Renal cortex interstitium (tissue), 15 donors: ENCODE measurements around the gene OR5AR1. TPM values are rescaled to one million over a fixed set of nuclear protein-coding genes. Genes with fewer than 3 reads are reported as not detected.
"Not testable (repeated sequence)": the region's sequence is repeated elsewhere in the genome, so short reads cannot be mapped to it uniquely, and the experiment has no call there.

Experiments
- DNase-seq, 11 donors: peaks; one replicate each; pipeline ENCODE4 v3.0.0-alpha.2; 2013; ENCODE audit warnings: low read depth in 9 of 11, low spot score in 4 of 11; ENCODE audit errors: extremely low read depth in 1 of 11
- long read RNA-seq, 16 experiments: transcript quantifications; one replicate each; lab custom pipeline, GENCODE V29; 2026
- polyA plus RNA-seq, 3 donors: library from polyadenylated mRNA; unstranded; fragments of 120-200 nt; gene quantifications; one replicate each; pipeline ENCODE4 v1.2.1, GENCODE V29; 2013; ENCODE audit not compliant: insufficient read length in 3 of 3

The OR5AR1 gene
- not detected for polyA plus RNA-seq
- long read RNA-seq, donor 1 = 0 reads
- long read RNA-seq, donor 2 = 0 reads
- long read RNA-seq, donor 3 = 0 reads
- long read RNA-seq, donor 4 = 0 reads
- long read RNA-seq, donor 5 = 0 reads
- long read RNA-seq, donor 6 = 0 reads
- long read RNA-seq, donor 7 = 0 reads
- long read RNA-seq, donor 8 = 0 reads
- long read RNA-seq, donor 9 = 0 reads
- long read RNA-seq, donor 10 = 0 reads
- long read RNA-seq, donor 11 = 0 reads
- long read RNA-seq, donor 12 = 0 reads
- long read RNA-seq, donor 13 = 0 reads
- long read RNA-seq, donor 14 = 0 reads
- long read RNA-seq, donor 15 = 0 reads
- long read RNA-seq, donor 16 = 0 reads

GRCh38 chr11:56663386-56663785, at the start of gene OR5AR1:
Gene OR5AR1 (plus strand): TSS chr11:56663686. CDS start chr11:56663686, 0 bp downstream.
- no peak for DNase-seq

- DNase-seq = peak in 5 of 11 donors; percentile 4 to 17 (median 11)
These were observed 38.8 kb upstream of the OR5AR1 start for GRCh38 chr11:56624661-56625110.

DNA sequence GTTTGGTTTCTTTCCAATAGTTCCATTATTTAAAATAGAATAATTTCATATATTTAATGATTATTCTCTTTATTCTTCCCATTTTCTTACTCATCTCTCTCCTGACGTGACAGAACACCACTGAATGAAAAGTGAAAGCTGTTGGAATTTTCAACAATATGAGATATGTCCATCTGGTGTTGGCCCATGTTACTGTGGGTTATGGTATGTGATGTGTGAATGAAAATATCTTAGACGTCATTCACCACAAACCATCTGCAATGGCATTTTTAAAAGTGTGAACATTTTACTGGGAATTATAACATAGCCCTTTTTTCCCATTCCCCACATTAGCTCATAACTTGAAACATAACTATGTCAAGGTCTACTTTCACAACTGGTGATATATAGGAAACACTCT, 37.5 kb upstream of the OR5AR1 start:
- no peak for DNase-seq

DNA sequence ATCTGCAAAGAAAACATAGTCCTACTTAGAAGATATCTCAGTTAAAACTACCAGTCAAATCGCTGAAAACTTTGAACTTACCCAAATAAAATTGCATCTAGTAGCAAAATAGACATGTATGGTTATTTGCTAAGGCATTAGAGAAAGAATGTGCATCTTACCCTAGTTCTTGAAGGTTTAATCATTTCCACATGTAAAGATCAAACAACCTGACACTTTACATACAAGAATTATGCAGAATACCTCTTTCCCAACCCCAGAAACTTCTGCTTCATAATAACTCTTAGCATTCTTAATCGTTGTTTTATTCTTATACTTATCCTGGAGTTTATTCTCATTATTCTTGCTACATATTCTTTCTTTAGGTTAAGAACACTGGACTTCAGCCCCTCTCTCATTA, 31.2 kb upstream of the OR5AR1 start:
- DNase-seq = no peak

DNA sequence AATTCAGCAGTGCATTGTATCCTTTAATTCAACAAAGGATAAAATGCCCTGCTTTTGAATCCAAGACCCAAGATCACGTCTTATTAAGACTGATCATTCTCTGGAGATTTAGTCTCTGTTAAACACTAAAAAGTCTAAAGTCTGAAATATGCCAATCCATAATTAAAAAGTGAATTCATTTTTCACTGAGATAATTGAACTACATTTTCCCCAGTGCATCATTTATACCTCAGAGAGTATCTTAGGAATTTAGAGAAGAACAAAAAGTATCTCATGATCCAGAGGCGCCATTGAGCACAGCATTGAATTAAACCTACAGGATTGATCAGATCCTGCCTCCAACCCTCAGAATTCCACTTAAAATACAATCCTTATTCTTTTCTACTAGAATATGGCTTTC, 26.6 kb upstream of the OR5AR1 start:
- DNase-seq = no peak

DNA sequence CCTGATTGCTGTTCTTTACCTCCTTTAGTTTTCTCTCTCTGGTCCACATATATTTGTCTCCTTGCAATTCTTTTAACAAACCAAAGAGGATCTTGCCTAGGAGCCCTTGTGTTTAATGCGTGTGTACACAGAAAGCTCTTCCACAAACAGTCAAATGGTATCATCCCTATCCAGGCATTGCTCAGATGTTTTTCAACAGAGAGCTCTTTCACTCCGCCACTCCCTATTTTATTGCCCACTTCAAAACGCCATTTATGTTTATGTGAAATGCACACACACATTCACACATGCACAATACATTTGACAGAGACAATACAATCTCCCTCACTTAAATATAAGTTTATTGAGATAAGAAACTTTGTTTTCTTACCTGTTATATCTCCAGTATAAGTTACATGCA, 26.0 kb upstream of the OR5AR1 start:
- DNase-seq = no peak

DNA sequence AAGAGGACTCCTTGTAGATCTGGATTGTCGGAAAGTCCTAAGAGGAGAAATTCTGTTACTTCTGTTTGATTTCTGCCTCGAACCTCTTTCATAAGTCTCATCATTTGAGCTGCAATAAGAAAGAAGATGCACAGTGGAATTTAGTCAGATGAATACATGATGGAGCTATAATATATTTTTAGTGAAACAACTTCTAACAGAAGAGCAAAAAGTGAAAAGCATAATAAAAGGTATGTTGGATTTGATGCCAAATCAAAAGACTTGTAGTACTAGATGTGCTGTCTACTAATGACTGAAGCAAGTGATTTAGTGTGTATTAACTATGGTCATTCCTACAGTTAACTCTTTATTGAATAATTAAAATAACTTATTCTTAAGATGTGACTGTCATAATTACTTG, 21.1 kb upstream of the OR5AR1 start, which contains the start of gene OR5AP2:
OR5AP2 (minus strand) TSS at position 101 of the 400 bp plus-strand sequence; CDS start at position 101, 0 bp downstream.
- DNase-seq = no peak

GRCh38 chr11:56659755-56660154, 3.7 kb upstream of the OR5AR1 start:
- DNase-seq = no peak

- DNase-seq = no peak
These were observed 7.5 kb downstream of the OR5AR1 start for GRCh38 chr11:56670984-56671383.

- DNase-seq = no peak
These were observed 25.1 kb downstream of the OR5AR1 start for GRCh38 chr11:56688554-56689100.

DNA sequence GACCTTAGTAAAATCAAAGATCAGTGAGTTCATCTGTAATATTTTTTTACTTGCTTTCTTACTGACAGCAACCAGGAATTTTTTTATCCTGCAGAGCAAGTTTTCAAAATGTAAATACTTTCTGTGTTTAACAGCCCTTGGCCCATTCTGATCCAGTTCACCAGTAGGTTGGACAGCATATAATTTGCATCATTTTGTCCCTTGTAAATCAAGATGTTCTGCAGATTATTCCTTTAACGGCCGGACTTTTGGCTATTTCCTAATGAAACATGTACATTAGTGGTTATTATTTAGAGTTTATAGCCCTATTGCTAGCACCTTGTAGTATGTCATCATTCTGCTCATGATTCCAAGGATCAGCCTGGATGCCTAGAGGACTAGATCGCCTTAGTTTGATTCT, 27.7 kb downstream of the OR5AR1 start:
- not testable (repeated sequence) for DNase-seq

GRCh38 chr11:56693428-56693827, 29.9 kb downstream of the OR5AR1 start:
- DNase-seq = no peak

DNA sequence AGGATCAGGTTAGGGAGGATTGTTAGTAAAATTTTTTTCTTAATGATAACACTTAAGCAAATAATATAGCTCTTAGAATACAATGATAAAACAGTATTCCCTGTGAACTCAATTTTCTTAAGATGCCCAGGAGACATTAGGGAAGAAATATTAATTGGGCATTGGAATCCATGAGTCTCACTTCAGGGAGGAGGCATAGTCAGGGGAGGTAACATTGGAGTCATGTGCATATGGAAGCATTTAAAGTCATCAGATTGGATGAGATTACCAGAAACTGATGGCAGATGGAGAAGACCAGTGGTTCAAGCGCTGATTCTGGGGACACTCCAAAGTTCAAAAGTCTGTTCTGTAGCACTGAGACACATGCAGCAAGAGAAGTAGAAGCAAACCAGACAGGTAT, 35.3 kb downstream of the OR5AR1 start, which contains the start of gene OR9G1:
OR9G1 (plus strand) TSS at position 301 of the 400 bp plus-strand sequence. CDS start 1,293 bp downstream, outside the sequence.
- no peak for DNase-seq

DNA sequence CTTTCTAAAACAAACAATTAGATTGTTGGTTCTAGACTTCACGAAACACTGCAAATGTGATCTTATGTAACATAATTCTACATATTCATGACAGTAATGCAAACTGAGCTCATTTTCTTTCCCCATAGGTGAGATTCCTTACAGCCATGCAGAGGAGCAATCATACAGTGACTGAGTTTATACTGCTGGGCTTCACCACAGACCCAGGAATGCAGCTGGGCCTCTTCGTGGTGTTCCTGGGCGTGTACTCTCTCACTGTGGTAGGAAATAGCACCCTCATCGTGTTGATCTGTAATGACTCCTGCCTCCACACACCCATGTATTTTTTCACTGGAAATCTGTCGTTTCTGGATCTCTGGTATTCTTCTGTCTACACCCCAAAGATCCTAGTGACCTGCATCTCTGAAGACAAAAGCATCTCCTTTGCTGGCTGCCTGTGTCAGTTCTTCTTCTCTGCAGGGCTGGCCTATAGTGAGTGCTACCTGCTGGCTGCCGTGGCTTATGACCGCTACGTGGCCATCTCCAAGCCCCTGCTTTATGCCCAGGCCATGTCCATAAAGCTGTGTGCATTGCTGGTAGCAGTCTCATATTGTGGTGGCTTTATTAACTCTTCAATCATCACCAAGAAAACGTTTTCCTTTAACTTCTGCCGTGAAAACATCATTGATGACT, 36.9 kb downstream of the OR5AR1 start:
- no peak for DNase-seq

DNA sequence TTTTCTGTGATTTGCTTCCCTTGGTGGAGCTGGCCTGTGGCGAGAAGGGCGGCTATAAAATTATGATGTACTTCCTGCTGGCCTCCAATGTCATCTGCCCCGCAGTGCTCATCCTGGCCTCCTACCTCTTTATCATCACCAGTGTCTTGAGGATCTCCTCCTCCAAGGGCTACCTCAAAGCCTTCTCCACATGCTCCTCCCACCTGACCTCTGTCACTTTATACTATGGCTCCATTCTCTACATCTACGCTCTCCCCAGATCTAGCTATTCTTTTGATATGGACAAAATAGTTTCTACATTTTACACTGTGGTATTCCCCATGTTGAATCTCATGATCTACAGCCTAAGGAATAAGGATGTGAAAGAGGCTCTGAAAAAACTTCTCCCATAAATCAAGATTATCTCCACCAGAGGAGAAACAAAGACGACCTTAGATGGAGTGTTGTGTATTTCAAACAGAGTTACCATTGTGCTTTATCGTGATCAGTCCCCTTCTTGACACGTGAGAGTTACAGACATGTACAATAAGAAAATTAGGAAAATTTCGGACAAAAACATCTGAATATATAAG, 37.5 kb downstream of the OR5AR1 start:
- DNase-seq = no peak

GRCh38 chr11:56705784-56706396, 42.4 kb downstream of the OR5AR1 start:
- DNase-seq = no peak

- no peak for DNase-seq
These were observed 43.0 kb downstream of the OR5AR1 start for GRCh38 chr11:56706486-56706885.

DNA sequence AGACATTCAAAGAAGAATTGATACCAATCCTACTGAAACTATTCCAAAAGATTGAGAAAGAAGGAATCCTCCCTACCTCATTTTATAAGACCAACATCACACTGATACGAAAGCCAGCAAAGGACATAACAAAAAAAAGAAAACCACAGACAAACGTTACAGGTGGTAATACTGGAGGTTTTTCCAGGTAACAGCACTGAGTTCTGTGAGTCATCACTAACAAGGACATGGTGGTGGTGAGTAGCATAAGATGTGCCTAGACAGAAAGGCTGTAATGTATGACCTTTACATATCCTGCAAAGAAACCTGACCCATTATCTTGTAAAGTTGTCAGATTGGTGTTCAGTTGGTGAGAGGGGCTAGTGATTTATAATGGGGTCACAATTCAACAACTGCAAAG, 50.7 kb downstream of the OR5AR1 start:
- no peak for DNase-seq
